PC-3 (cell line): Measurements from ENCODE around the gene SH3BP4. TPM values are rescaled to one million over a fixed set of nuclear protein-coding genes. Genes with fewer than 3 reads are reported as not detected.

Experiments used
- ATAC-seq: fragments of 200-7000 bp; cut with Tn5 transposase; 2 replicates; pipeline ENCODE4 v1.9.1; 2020; ENCODE audit warnings: mild to moderate bottlenecking, moderate library complexity
- BruUV-seq: library from RNA; stranded (reverse); fragments of 400-500 nt; replicated peaks from 2 replicates; lab custom pipeline; 2021; lab: Mats Ljungman, UMichigan
- CTCF ChIA-PET: fragments of 300-600 bp; sonication (Branson Sonifier 250); formaldehyde crosslinking; loops from one replicate; lab custom pipeline; 2022; ENCODE audit warnings: antibody characterized with exemption; lab: Charles Lee
- POLR2A ChIA-PET: fragments of 300-600 bp; sonication (Branson Sonifier 250); formaldehyde crosslinking; loops from one replicate; lab custom pipeline; 2022; ENCODE audit warnings: antibody characterized with exemption; ENCODE audit not compliant: unreplicated experiment; lab: Charles Lee
- DNase-seq: peaks from one replicate; pipeline ENCODE4 v3.0.0-alpha.2; 2015
- H2AFZ ChIP-seq: fragments of 300-600 bp; sonication (generic); 2 replicates; pipeline ENCODE4 v1.6.0; 2016; ENCODE audit warnings: antibody characterized with exemption, low read length
- H3F3A ChIP-seq: fragments of 300-600 bp; sonication (generic); one replicate; pipeline ENCODE4 v1.6.0; 2017; ENCODE audit warnings: antibody characterized with exemption, low read length, control low read depth, mild to moderate bottlenecking; ENCODE audit not compliant: unreplicated experiment
- H3K27ac ChIP-seq: fragments of 300-600 bp; sonication (generic); 2 replicates; pipeline ENCODE4 v1.5.1; 2016; ENCODE audit warnings: mild to moderate bottlenecking, low read length
- H3K27me3 ChIP-seq: fragments of 300-600 bp; sonication (generic); 2 replicates; pipeline ENCODE4 v1.6.1; 2016; ENCODE audit warnings: low read length, mixed read lengths
- H3K36me3 ChIP-seq: fragments of 300-600 bp; sonication (generic); 2 replicates; pipeline ENCODE4 v1.6.1; 2016; ENCODE audit warnings: low read depth, mixed run types, low read length, mixed read lengths
- H3K4me1 ChIP-seq: fragments of 300-600 bp; sonication (generic); 2 replicates; pipeline ENCODE4 v1.5.1; 2016; ENCODE audit warnings: low read length; ENCODE audit not compliant: insufficient read depth
- H3K4me2 ChIP-seq: fragments of 300-600 bp; sonication (generic); 2 replicates; pipeline ENCODE4 v1.6.0; 2016; ENCODE audit warnings: low read length
- H3K4me3 ChIP-seq: fragments of 300-600 bp; sonication (generic); 2 replicates; pipeline ENCODE4 v1.5.1; 2016; ENCODE audit warnings: mild to moderate bottlenecking, low read length, mixed read lengths
- H3K79me2 ChIP-seq: fragments of 300-600 bp; sonication (generic); 2 replicates; pipeline ENCODE4 v1.6.1; 2017; ENCODE audit warnings: low read length, mixed read lengths
- H3K9ac ChIP-seq: fragments of 300-600 bp; sonication (generic); 2 replicates; pipeline ENCODE4 v1.6.0; 2016; ENCODE audit warnings: mild to moderate bottlenecking, low read length
- H3K9me2 ChIP-seq: fragments of 300-600 bp; sonication (generic); replicated peaks from 2 replicates; pipeline ENCODE4 v1.6.1; 2016; ENCODE audit warnings: mixed run types, low read length, mixed read lengths
- H3K9me3 ChIP-seq: fragments of 300-600 bp; sonication (generic); 2 replicates; pipeline ENCODE4 v1.6.1; 2016; ENCODE audit warnings: low read length, mixed read lengths
- H4K20me1 ChIP-seq: fragments of 300-600 bp; sonication (generic); 2 replicates; pipeline ENCODE4 v1.6.1; 2016; ENCODE audit warnings: low read length, mixed read lengths
- EZH2 ChIP-seq: fragments of 300-600 bp; sonication (generic); IDR thresholded peaks from one replicate; pipeline ENCODE4 v1.6.1; 2017; ENCODE audit warnings: antibody characterized with exemption, mild to moderate bottlenecking, low read length; ENCODE audit not compliant: unreplicated experiment
- EZH2phosphoT487 ChIP-seq: fragments of 300-600 bp; sonication (generic); IDR thresholded peaks from 2 replicates; pipeline ENCODE4 v1.6.1; 2018; ENCODE audit warnings: mild to moderate bottlenecking, antibody characterized with exemption, low read length, borderline replicate concordance
- intact Hi-C: fragments of 100-400 bp; cut with micrococcal nuclease; formaldehyde crosslinking; loops from 2 replicates; pipeline ENCODE4 v1.9.0; 2023
- total RNA-seq: library from RNA; depleted of rRNA; stranded (reverse); fragments of >200 nt; gene quantifications from 2 replicates; pipeline ENCODE4 v1.2.3, GENCODE V29; 2014
- TF ChIP-seq, protein P1 (sequence below): fragments of 300-600 bp; sonication (generic); conservative IDR thresholded peaks from 2 replicates; pipeline ENCODE4 v1.5.1; 2017; ENCODE audit warnings: antibody characterized with exemption, low read depth, mild to moderate bottlenecking, low read length

SH3BP4 gene
- total RNA-seq, 1 experiment from 2014 or later: 35.2 TPM

DNA sequence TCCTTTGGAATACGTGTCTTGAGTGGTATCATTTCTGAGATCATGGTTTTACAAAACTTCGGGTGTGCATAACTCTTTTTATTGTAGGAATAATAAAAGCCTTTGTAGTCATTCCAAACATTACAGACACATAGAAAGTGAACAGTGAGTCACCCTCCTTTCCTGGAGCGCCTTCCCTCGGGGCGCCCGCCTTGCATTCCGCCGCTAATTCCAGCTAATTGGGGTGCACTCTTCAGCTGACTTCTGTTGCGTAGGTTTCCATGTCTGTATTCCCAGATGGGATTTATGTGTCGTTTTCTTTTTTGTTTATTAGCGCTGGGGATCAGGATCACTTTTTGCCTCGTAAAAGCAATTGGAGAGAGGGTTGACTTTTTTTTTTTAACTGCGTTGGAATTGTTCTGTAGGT is 18.7 kb downstream of the SH3BP4 start:
- H3K27me3 ChIP-seq: no peaks in the 10 kb centered on the region
- peaks cover 93% of the 10 kb centered on the region for H3K79me2 ChIP-seq
- no peak overlapping the region; the same call in 1 of the 2 replicates for H3K9ac ChIP-seq
- BruUV-seq: no TSS peak
- DNase-seq (peak; percentile 83), ATAC-seq (peak; percentile 78)
- H3K4me1 ChIP-seq: peaks cover 40% of the 10 kb centered on the region
- intact Hi-C loops: loop anchor here (1.0 kb wide), 1 partner anchor 17 kb away; no protein-coding TSS in a partner anchor
- H3K36me3 ChIP-seq: no peaks in the 10 kb centered on the region
- peak overlapping the region; percentile 77 for H3K4me2 ChIP-seq
- 0 out of 2 replicates have a peak overlapping the region, but pooled peaks have one; percentile 18 for H2AFZ ChIP-seq
- peak overlapping the region; percentile 53 for H3K4me3 ChIP-seq
- TF ChIP-seq EZH2 (no peak), EZH2phosphoT487 (no peak)
- TF ChIP-seq, protein P1, sequence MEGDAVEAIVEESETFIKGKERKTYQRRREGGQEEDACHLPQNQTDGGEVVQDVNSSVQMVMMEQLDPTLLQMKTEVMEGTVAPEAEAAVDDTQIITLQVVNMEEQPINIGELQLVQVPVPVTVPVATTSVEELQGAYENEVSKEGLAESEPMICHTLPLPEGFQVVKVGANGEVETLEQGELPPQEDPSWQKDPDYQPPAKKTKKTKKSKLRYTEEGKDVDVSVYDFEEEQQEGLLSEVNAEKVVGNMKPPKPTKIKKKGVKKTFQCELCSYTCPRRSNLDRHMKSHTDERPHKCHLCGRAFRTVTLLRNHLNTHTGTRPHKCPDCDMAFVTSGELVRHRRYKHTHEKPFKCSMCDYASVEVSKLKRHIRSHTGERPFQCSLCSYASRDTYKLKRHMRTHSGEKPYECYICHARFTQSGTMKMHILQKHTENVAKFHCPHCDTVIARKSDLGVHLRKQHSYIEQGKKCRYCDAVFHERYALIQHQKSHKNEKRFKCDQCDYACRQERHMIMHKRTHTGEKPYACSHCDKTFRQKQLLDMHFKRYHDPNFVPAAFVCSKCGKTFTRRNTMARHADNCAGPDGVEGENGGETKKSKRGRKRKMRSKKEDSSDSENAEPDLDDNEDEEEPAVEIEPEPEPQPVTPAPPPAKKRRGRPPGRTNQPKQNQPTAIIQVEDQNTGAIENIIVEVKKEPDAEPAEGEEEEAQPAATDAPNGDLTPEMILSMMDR: no peak
- no peaks in the 10 kb centered on the region for H4K20me1 ChIP-seq
- CTCF ChIA-PET: no interaction called here
- peak overlapping the region; percentile 80 for H3K27ac ChIP-seq
- no peaks in the 10 kb centered on the region for H3K9me2 ChIP-seq
- POLR2A ChIA-PET: no interaction called here
- no peaks in the 10 kb centered on the region for H3K9me3 ChIP-seq
- peaks cover 6% of the 10 kb centered on the region for H3F3A ChIP-seq

GRCh38 chr2:234971496-234971895 is 19.7 kb downstream of the SH3BP4 start:
- no peaks in the 10 kb centered on the region for H3K9me2 ChIP-seq
- no peak overlapping the region for H2AFZ ChIP-seq
- peaks cover 40% of the 10 kb centered on the region for H3K4me1 ChIP-seq
- DNase-seq: no peak
- H4K20me1 ChIP-seq: no peaks in the 10 kb centered on the region
- H3K4me3 ChIP-seq: no peak overlapping the region
- no peak overlapping the region for H3K9ac ChIP-seq
- H3K27me3 ChIP-seq: no peaks in the 10 kb centered on the region
- no peak overlapping the region for H3K4me2 ChIP-seq
- peaks cover 93% of the 10 kb centered on the region for H3K79me2 ChIP-seq
- H3K27ac ChIP-seq: no peak overlapping the region
- intact Hi-C loops: no loop called here
- no TSS peak for BruUV-seq
- peaks cover 6% of the 10 kb centered on the region for H3F3A ChIP-seq
- no peaks in the 10 kb centered on the region for H3K36me3 ChIP-seq
- POLR2A ChIA-PET: no interaction called here
- CTCF ChIA-PET: no interaction called here
- TF ChIP-seq, protein P1: no peak
- TF ChIP-seq EZH2phosphoT487: no peak
- no peak for TF ChIP-seq EZH2
- no peak for ATAC-seq
- H3K9me3 ChIP-seq: no peaks in the 10 kb centered on the region

GRCh38 chr2:234973008-234973407 is 21.2 kb downstream of the SH3BP4 start:
- H3K27me3 ChIP-seq: no peaks in the 10 kb centered on the region
- no peak overlapping the region for H3K9ac ChIP-seq
- peaks cover 92% of the 10 kb centered on the region for H3K79me2 ChIP-seq
- no peak for TF ChIP-seq EZH2phosphoT487
- no peak for TF ChIP-seq EZH2
- TF ChIP-seq, protein P1: no peak
- H3K4me2 ChIP-seq: no peak overlapping the region
- H3K4me3 ChIP-seq: no peak overlapping the region
- DNase-seq (no peak), ATAC-seq (no peak)
- H3K36me3 ChIP-seq: no peaks in the 10 kb centered on the region
- intact Hi-C loops: no loop called here
- H2AFZ ChIP-seq: no peak overlapping the region
- no peaks in the 10 kb centered on the region for H4K20me1 ChIP-seq
- H3K4me1 ChIP-seq: peaks cover 40% of the 10 kb centered on the region
- peaks cover 6% of the 10 kb centered on the region for H3F3A ChIP-seq
- H3K9me3 ChIP-seq: no peaks in the 10 kb centered on the region
- ChIA-PET POLR2A (no interaction called here), CTCF (interaction anchor here (0.5 kb wide), 1 partner anchor 144 kb away, joined by 3 read pairs; no protein-coding TSS in a partner anchor)
- H3K27ac ChIP-seq: no peak overlapping the region
- BruUV-seq: no TSS peak
- no peaks in the 10 kb centered on the region for H3K9me2 ChIP-seq
